CD4-positive, alpha-beta T cell treated with Interleukin-4 for 4 hours (primary cell): ENCODE measurements around the gene FNTB.
A peak's percentile ranks its signal among the peaks of the same experiment; 100 is the strongest.
"Not testable (repeated sequence)": the region's sequence is repeated elsewhere in the genome, so short reads cannot be mapped to it uniquely, and the experiment has no call there.

Experiments used
- DNase-seq: peaks from one replicate; pipeline ENCODE4 v3.0.0-alpha.2; 2020

The FNTB gene

DNA sequence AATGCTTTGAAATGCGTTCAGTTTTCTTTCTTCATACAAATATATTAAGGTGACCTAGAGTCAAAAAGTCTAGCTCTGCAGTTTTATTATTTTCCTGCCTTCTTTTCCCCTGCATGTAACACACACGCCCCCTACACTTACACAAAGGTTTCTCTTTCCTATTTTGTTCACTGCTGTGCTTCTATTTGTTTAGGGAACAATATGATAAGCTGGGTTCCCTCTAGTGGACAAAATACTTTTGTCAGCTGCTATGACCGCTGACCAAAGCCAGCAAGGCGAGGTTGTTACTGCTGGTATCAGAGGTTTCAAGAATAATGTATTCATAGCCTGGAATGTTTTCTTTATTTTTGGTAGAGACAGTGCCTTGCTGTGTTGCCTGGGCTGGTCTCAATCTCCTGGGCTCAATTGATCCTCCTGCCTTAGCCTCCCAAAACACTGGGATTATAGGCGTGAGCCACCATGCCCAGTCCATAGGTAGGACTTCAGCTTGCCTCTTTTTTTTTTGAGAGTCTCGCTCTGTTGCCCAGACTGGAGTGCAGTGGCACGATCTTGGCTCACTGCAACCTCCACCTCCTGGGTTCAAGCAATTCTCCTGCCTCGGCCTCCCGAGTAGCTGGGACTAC is 33.4 kb downstream of the FNTB start:
- DNase-seq = peak; percentile 31

DNA sequence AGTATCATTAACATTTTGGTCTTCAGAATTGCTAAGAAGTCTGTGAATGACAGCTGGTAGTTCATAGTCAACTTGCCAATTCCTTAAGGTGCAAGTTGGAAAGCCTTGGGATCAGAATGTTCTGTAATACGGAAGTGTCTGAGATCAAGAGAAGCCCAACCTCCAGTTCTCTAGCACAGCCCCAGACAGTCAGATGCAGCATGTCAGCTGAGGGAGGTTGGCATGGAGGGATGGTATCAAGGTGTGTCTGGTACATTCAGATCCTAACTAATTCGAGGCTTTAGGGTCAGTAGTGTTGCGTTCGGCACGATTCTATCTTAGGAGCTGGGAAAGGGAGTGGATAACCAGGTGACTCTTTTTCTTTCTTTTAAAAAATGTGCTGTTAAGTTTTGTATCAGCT is 38.3 kb downstream of the FNTB start:
- no peak for DNase-seq

DNA sequence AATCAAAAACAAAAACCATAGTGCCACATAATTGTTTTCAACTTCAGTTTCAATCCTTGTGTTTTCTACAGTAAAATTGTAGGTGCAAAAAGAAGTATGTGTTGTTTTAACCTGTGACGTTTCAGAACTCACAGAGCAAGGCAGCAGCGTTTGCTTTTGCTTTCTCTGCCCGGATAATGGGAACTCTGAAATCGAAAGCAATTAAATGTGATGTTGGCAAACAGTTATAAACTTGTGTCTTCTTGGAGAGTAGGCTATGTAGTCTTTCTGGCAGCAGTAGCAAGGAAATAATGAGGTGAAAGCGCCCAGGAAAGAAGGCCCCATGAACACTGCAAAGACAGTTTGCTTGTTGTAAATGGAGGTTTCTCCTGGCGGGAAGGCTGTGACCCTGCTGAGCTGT is 39.1 kb downstream of the FNTB start:
- DNase-seq = no peak

DNA sequence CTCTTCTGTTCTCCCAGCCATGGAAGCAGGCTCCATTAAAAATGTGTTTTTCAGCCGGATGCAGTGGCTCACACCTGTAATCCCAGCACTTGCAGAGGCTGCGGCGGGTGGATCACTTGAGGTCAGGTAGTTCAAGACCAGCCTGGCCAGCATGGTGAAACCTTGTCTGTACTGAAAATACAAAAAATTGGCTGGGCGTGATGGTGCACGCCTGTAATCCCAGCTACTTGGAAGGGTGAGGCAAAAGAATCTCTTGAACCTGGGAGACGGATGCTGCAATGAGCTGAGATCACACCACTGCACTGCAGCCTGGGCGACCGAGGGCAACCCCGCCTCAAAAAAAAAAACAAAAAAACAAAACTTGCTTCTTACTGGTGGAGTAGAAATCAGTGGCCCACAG is 39.8 kb downstream of the FNTB start:
- DNase-seq = no peak

DNA sequence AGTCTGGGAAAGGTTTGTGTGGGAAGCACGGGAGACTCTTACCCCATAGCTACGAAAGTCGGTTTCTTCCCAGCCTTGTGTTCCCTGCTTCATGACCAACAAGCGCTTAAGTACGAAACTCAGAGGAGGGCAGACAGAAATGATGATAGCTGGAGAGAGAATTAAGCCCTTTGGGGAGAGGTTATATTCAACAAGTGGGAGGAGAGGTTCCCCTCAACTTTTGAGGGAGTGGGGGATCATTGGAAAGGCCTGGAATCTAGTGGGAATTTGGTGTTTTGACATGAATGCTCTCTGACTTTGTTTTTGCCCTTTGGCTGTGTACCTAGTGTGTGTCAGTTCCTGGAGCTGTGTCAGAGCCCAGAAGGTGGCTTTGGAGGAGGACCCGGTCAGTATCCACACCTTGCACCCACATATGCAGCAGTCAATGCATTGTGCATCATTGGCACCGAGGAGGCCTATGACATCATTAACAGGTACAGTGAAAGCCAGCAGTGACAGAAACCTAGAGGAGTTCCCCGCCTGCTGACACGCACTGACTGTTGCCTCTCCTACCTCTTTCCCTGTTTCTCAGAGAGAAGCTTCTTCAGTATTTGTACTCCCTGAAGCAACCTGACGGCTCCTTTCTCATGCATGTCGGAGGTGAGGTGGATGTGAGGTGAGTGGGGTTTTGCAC is 40.6 kb downstream of the FNTB start:
- DNase-seq = no peak

DNA sequence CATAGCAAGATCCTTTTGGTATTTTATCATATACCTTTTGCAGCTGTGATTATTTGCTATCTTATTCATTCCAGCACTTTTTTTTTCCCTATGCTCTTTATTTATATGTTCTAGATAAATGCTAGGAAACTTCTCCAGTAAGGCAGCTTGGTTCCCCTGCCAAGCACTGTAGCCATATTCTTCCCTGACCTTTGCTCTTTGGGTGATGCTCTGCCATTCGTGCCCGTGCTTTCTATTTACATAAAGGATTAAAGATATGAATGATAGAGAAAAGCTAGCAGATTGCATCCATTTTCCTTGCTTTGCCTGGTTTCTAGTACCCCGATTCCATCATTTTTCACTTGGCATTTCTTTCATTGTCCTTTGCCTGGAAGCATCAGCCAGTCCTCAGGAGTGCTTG is 42.2 kb downstream of the FNTB start:
- no peak for DNase-seq

DNA sequence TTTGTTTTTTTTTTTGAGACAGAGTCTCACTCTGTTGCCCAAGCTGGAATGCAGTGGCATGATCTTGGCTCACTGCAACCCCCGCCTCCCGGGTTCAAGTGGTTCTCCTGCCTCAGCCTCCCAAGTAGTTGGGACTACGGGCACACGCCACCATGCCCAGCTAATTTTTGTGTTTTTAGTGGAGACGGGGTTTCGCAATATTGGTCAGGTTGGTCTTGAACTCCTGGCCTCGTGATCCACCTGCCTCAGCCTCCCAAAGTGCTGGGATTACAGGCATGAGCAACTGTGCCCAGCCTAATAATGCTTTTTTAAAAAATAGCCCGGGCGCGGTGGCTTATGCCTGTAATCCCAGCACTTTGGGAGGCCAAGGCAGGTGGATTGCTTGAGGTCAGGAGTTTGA is 44.6 kb downstream of the FNTB start:
- not testable (repeated sequence) for DNase-seq

DNA sequence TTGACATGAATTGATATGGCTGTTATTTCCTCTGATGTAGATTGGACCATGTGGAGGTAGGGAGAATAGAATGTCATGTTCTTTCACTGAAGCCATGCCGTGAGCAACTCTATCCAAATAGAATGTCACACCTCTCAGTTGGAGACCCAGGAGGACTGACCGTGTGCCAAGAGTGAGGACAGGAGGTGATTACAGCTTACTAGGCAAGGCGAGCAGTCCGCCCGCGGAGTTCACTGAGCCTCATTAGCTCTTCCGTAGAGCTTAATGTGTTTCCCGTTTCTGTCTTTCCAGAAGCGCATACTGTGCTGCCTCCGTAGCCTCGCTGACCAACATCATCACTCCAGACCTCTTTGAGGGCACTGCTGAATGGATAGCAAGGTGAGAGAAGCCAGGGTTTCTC is 45.6 kb downstream of the FNTB start:
- no peak for DNase-seq

DNA sequence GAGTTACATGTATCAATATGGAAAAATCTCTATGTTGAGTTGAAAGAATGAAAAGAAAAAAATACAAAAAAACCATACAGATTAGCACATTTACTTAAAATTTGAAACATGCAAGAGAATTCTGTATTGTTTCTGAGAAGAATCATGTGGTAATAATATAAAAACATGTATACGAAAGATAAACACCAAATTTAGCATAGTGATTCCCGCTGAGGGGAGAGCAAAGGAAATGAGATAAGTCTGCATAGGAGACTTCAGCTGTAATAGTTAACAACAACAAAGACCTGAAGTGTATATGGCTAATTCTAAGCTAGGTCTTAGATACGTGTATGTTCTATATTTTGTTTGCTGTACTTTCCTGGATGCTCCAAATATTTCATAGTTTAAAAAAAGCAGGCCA is 46.5 kb downstream of the FNTB start:
- no peak for DNase-seq

DNA sequence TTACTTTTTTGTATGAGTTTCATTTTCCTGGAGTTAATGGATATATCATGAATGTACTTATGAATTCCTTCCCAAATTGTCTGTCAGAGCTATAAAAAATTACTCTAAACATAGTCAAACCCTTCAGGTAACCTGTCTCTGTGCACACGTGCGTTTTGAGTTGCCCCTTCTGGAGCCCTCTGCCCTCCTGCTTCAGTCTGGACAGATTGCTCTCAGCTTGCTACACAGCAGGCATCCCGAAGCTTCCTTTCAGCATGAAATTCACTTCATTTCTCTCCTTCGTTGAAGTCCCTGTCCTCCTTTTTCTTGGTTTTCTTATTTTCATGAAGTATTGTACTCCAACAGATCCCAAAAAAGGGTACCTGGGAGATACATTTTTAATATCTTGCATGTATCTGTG is 47.3 kb downstream of the FNTB start:
- DNase-seq = no peak

DNA sequence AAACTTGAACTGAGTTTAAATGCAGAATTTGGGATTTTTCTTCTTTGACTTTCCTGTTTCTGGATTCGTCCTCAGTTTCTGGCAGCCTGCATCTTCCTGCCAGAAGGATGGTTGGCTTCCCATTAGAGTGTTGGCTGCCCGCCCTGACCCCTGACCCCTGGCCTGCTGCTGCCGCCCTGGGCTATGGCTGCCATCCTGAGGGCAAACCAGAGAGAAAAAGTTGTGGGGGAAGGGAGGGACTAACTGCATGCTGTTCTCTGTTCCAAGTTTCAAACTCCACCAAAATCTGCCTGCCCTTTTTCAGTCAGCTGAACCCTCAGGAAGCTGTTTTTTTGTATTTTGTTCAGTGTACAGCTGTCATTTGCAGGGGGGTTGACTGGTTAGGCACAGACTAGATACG is 48.4 kb downstream of the FNTB start:
- DNase-seq = no peak

DNA sequence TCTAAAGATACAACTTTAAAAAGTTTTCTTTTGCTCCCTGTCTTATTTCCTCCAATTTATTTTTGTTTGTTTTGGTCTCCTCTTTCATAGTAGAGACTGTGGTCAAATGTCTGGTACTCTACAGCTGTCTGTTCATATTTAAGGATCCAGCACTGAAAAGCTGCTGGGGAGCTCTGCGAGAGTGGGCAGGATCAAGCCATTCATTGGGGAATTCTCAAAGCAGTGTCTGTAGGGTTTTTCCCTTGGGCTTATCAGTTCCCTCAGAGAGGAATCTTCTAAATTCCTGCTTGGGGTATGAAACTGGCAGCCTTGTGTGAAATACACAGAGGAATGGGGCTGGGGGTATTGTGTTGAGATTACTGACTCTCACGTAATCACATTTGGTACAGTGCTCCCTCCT is 52.3 kb downstream of the FNTB start:
- DNase-seq = no peak

DNA sequence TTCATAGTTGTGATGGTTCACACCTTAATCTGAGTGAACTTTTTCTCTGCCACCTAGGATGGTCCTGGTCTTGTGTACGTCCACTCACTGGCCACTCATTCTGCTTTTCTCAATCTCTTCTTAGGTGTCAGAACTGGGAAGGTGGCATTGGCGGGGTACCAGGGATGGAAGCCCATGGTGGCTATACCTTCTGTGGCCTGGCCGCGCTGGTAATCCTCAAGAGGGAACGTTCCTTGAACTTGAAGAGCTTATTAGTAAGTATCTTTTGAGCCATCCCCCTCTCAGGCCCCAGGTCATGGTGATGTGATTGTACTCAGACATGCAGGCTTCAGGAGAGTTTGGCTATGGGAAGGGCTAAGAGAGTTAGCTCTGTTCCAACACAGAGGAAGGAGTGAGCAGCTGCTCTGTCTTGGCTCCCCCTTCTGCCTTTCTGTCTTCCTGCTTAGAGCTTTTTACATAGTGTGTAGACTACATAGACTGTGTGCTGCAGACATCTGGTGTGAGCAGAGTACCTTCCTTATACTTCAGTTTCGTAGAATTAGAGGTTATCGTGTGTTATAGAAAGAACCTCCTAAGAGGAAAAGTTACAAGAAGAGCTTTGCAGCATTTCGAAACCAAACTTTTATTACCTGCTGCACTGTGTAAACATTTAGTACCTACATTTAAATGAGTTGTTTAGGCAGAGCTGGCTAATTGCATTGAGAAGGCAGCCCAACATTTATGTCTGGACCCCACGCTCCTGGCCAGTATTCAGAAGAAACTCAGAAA is 54.2 kb downstream of the FNTB start:
- DNase-seq = no peak

DNA sequence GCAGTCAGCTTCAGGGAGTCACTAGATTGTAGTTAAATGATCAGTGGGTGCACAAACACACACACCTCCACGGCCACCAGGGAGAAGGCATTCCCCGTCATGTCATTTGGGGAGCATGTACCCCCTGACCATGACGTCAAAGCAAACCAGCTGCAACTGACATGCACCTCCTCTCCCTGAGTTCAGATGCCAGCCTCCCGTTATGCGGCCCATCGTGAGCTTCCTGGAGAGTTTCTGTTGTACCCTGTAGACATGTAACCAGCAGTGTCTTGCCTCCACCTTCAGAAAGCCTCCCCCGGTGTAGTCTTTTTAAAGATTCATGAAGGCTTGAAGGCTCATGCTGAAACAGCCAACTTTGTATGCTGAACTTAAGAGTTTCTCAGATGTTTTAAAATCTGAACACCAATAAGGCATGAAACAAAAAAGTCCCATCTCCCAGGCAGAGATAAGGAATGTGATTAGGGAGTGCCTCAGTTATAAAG is 54.8 kb downstream of the FNTB start:
- DNase-seq = no peak

DNA sequence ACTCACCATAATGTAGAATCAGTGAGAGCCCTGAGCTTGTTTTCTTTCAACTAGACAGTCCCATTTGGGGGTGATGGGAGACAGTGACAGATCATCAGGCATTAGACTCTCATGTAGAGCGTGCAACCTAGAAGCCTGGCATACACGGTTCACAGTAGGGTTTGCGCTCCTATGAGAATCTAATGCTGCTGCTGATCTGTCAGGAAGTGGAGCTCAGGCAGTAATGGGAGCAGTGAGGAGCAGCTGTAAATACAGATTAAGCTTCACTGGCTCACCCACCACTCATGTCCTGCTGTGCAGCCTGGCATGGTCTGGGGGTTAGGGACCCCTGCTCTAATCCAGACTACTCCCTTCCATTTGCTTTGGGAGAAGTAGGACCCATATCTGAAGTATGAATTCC is 55.6 kb downstream of the FNTB start:
- DNase-seq = no peak

DNA sequence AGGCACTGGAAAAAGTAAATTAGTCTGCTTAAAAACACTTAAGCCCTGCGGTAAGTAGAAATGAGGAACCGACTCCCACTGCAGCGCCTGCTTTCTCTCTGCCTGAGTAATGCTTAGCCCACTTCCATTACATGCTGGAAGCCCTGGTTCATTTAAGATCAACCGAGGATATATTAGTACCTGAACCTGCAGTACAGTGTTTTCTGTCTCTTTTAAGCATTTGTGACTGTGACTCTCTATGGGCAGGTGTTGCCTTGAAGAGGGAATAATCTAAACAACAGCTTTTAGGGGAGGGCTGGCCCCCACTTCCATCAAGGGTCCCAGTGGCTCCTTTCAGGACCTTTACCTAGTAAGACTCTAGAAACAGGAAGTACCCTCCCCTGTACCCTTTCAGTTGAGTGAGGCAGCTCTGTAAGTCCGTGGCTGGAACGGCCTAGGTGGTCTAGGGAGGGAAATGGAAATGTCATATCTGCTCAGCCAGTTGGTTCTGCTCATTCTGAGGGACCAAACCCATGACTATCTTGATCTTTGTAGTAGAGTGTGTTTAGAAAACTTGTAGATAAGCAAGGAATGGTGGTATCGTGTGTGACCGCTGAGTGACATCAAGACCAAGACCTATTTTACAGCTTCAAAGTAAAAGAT is 56.2 kb downstream of the FNTB start:
- no peak for DNase-seq

DNA sequence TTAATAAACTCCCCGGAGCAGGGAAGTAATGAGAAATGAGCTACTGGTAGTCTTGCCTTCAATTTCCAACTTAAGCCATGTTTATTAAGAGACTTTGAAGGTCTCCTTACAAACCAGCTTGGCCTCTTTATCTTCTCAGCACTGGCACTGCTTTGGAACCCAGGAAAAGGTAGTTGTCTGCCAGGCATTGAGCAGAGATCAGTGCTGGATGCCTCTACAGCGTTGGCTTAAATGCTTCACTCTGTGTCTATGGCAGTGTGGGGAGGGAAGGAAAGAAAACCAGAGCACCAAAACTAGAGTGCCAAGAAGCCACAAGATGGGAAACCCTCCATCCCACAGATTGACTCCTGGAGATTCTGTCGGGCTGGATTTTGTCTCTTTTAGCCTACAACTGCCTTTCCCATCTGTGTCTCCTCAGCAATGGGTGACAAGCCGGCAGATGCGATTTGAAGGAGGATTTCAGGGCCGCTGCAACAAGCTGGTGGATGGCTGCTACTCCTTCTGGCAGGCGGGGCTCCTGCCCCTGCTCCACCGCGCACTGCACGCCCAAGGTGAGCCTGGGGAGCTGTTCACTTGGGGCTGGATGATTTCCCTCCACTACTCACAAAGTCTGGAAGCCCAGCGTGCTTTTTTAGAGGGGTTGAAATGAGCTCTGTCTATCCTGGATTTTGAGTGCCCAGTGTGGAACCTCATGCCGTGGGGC is 57.3 kb downstream of the FNTB start:
- DNase-seq = no peak

DNA sequence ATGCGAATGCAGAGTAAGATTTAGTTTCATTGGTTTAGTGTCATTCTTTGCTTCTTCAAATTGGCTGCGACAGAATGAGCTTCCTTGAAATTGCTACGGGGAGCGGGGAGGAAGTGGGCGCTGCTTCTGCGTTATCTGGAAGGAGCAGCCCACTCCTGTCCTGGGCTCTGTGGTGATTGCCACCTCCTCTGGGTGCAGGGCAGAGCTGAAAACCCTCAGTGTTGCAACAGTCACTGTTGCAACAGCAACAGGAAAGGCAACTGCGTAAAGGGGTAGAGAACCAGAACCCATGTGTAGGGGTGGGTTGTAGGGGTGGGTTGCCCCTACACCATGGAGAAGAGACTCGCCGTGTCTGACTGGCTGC is 57.9 kb downstream of the FNTB start:
- DNase-seq = no peak

DNA sequence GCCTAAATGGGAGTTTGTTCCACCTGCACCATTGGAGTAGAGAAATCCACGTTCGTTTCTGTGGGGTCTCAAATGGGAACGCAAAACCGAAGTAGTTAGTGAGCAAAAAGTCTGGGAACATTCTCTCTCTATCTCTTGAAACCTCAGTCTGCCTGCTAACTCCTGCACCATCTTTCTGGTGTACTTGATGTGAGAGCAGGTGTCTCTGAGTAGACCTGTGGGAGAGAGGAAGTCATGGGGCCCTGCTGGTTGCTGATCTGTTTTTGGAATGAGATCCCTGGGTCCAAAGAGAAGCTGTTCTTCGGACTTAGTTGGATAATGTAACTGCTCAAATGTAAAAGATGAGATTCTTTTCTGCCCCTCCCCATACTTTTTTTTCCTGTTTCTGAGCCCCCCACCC is 58.3 kb downstream of the FNTB start:
- DNase-seq = no peak

DNA sequence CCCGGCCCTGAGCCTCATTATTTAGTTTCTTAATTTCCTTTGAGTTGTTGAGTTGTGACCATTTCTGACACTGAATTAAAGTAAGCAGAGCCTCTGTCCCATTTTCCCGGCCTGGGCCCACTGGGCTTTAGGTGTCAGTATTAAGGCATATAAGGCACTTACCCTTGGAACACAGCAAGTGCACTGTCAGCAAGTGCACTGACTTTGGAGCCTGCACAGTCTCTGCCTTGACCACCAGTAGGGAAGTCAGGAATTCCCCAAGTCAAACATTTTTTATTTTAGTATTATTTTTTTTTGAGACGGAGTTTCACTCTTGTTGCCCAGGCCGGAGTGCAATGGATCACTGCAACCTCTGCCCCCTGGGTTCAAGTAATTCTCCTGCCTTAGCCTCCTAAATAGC is 59.0 kb downstream of the FNTB start:
- DNase-seq = no peak

DNA sequence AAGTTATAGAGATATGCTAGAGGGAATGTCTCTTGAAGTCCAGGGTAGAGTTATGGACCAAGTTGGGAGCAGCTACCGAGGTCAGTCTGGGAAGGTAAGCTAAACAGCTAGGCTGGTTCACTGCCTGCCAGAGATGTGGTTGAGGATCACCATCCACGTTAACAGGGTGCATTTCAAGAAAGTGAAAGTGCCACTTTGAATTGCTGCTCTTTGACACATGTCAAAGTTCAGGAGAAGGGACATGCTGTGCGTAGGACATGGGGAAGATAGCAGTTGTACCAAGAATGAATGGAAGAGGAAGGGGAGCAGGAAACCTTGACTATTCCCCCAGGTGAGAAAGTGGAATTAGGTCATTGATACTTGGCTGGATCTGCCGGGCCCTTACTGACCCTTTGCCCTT is 66.1 kb downstream of the FNTB start:
- DNase-seq = no peak

DNA sequence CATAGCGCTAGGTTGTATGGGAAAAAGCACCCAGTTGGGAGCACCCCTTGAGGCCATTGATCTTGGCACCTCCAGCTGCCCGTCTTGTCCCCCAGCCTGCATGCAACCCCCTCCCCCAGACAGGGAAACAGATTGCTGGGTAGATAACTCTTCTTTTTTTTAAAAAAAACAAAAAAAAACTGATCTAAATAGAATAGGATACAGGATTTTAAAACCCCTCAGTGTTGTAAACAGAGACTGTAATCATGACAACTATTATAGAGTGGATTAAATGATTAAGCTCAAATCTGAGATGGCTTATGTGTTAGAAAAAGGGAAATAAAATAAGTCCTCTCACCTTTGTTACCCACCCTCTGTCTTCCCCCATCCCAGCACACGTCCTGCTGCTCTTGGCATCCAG is 66.8 kb downstream of the FNTB start:
- DNase-seq = no peak

DNA sequence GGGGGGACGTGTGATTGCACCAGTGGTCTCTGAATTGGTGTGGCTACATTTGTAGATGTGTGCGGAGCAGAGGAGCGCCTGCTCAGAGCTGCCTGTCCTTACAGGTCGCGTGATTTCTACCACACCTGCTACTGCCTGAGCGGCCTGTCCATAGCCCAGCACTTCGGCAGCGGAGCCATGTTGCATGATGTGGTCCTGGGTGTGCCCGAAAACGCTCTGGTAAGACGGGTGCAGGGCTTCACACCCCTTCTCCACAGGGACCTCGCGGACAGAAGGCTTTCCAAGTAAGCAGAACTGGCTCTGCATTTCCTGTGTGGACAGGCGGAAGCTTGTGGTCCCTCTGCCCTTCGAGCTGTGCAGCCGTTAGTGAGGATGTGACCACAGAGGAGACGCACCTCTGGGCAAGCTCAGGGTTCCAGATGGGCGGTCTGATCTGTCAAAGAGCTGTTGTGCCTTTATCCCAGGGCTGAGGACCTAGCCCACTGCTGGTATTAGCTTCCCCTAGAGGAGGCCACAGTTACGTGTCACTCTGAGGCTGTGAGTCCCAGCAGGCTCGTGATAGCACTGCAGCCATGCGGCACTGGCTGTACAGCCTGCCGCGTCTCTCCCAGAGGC is 67.9 kb downstream of the FNTB start:
- no peak for DNase-seq
